Breast epithelium (tissue), 4 donors: ENCODE data around the gene NUBPL. TPM values are rescaled to one million over a fixed set of nuclear protein-coding genes. Genes with fewer than 3 reads are reported as not detected.

Source experiments
- DNase-seq, 2 donors: peaks; one replicate each; pipeline ENCODE4 v3.0.0-alpha.2; 2019; ENCODE audit warnings: low spot score in 2 of 2
- H3K27ac ChIP-seq, 2 donors: fragments of 200-600 bp; sonication (generic) in 1 of 2; one replicate each; pipeline ENCODE4 v1.5.1; 2016 to 2019; ENCODE audit warnings: mild to moderate bottlenecking in 1 of 2
- H3K27me3 ChIP-seq, 2 donors: fragments of 200-600 bp; sonication (generic) in 1 of 2; one replicate each; pipeline versions ENCODE4 v1.5.1 to v1.6.0; 2017 to 2019; ENCODE audit warnings: control low read depth in 1 of 2, mild to moderate bottlenecking in 1 of 2
- H3K36me3 ChIP-seq: fragments of 200-600 bp; one replicate; pipeline ENCODE4 v1.5.1; 2019
- H3K4me1 ChIP-seq, 2 donors: fragments of 200-600 bp; sonication (generic); one replicate each; pipeline ENCODE4 v1.5.1; 2016 to 2019; ENCODE audit warnings: control low read depth in 1 of 2
- H3K4me3 ChIP-seq, 3 donors: fragments of 200-600 bp; sonication (generic); 1 replicate in 2 of 3; 2 replicates in 1 of 3; pipeline ENCODE4 v1.5.1; 2016 to 2019; ENCODE audit warnings: mild to moderate bottlenecking in 3 of 3, moderate library complexity in 2 of 3
- H3K9me3 ChIP-seq, 2 donors: fragments of 200-600 bp; sonication (generic) in 1 of 2; one replicate each; pipeline ENCODE4 v1.5.1; 2016 to 2019; ENCODE audit warnings: control low read depth in 1 of 2
- POLR2A ChIP-seq: fragments of 450-650 bp; IDR thresholded peaks from one replicate; pipeline ENCODE4 v1.6.1; 2016; ENCODE audit warnings: antibody characterized with exemption, mild to moderate bottlenecking, moderate library complexity
- POLR2AphosphoS5 ChIP-seq, 3 donors: sonication (generic); formaldehyde crosslinking; IDR thresholded peaks; one replicate each; pipeline ENCODE4 v1.6.1; 2017; ENCODE audit warnings: antibody characterized with exemption in 3 of 3
- intact Hi-C: fragments of 100-400 bp; cut with DNase I; formaldehyde crosslinking; loops from one replicate; pipeline ENCODE4 v1.15.1; 2023; ENCODE audit warnings: low total_unique reads
- total RNA-seq, 3 donors: library from RNA; depleted of rRNA; stranded (reverse); fragments of >200 nt; gene quantifications; one replicate each; pipeline ENCODE4 v1.1.0, GENCODE V29; 2016
- TF ChIP-seq, protein P1 (sequence below), 3 donors: fragments of 450-650 bp; IDR thresholded peaks; one replicate each; pipeline ENCODE4 v1.5.1; 2016 to 2017; ENCODE audit warnings: antibody characterized with exemption in 3 of 3, mild to moderate bottlenecking in 3 of 3, moderate library complexity in 3 of 3

Gene NUBPL
- total RNA-seq, 3 donors from 2014 or later: 10.9 to 16.2 (median 12.5) TPM

DNA sequence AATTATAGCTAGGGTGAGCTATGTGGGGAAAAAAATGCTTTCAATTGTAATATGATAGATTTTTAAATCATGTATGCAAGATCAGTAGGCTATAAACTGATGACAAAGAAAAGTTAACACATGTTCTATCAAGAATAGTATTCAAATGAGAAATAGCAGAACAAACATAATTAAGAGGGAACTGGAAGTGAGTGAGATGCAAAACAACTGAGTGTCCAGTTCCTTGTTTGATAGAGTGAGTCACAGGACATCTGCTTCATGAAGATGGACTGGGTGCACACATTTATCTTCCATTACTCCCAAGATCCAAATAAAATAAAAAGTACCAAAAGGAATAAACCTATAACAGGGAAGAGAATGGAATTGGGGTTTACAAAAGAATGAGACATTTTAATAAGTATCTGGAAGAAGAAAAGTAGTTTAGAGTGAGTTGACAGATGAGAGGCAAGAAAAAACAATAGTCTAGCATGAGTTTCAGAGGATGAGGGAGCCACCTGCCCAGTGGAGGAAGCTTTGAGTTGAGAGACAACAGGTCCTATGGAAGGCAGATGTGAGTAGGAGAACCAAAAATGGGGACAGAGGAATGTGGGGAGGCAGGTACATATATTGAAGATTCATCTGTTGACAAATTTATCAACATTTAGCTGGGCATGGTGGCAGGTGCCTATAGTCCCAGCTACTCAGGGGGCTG is 337.8 kb downstream of the NUBPL start:
- TF ChIP-seq POLR2A: no peak
- no peak for TF ChIP-seq POLR2AphosphoS5 (IDR thresholded peaks at IDR 0.05)
- TF ChIP-seq, protein P1, sequence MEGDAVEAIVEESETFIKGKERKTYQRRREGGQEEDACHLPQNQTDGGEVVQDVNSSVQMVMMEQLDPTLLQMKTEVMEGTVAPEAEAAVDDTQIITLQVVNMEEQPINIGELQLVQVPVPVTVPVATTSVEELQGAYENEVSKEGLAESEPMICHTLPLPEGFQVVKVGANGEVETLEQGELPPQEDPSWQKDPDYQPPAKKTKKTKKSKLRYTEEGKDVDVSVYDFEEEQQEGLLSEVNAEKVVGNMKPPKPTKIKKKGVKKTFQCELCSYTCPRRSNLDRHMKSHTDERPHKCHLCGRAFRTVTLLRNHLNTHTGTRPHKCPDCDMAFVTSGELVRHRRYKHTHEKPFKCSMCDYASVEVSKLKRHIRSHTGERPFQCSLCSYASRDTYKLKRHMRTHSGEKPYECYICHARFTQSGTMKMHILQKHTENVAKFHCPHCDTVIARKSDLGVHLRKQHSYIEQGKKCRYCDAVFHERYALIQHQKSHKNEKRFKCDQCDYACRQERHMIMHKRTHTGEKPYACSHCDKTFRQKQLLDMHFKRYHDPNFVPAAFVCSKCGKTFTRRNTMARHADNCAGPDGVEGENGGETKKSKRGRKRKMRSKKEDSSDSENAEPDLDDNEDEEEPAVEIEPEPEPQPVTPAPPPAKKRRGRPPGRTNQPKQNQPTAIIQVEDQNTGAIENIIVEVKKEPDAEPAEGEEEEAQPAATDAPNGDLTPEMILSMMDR (IDR thresholded peaks at IDR 0.05): no peak
- H3K9me3 ChIP-seq: no peaks in the 10 kb centered on the region

DNA sequence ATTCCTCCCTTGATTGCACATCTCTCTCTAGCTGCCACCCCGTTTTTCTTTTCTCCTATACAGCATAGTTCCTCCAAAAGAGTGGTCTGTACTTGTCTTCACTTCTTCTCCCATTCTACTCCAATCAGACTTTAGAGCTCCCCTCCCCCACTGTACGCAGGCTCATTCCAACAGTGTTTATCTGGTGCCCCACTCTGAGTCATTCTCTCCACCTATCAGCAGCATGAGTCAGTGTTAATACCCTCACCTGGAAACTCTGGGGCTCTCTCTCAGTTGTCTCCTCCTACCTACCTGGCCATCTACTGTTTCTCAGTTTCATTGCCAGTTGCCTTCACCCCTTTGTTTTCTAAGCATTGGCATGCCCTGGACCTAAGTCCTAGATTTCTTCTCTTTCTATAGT is 340.8 kb downstream of the NUBPL start:
- no peak for DNase-seq
- H3K36me3 ChIP-seq: no peaks in the 10 kb centered on the region
- H3K4me3 ChIP-seq: no peak overlapping the region
- TF ChIP-seq POLR2A: no peak
- TF ChIP-seq, protein P1 (IDR thresholded peaks at IDR 0.05): no peak
- TF ChIP-seq POLR2AphosphoS5 (IDR thresholded peaks at IDR 0.05): no peak
- no peaks in the 10 kb centered on the region for H3K4me1 ChIP-seq
- no peak overlapping the region for H3K27ac ChIP-seq
- intact Hi-C loops: no loop called here
- no peaks in the 10 kb centered on the region for H3K9me3 ChIP-seq
- H3K27me3 ChIP-seq: no peaks in the 10 kb centered on the region

More for the DNA sequence above, 337.8 kb downstream of the NUBPL start:
- no peak overlapping the region for H3K4me3 ChIP-seq
- H3K27ac ChIP-seq: no peak overlapping the region
- intact Hi-C loops: no loop called here
- no peaks in the 10 kb centered on the region for H3K27me3 ChIP-seq
- no peaks in the 10 kb centered on the region for H3K4me1 ChIP-seq
- no peaks in the 10 kb centered on the region for H3K36me3 ChIP-seq
- no peak for DNase-seq

DNA sequence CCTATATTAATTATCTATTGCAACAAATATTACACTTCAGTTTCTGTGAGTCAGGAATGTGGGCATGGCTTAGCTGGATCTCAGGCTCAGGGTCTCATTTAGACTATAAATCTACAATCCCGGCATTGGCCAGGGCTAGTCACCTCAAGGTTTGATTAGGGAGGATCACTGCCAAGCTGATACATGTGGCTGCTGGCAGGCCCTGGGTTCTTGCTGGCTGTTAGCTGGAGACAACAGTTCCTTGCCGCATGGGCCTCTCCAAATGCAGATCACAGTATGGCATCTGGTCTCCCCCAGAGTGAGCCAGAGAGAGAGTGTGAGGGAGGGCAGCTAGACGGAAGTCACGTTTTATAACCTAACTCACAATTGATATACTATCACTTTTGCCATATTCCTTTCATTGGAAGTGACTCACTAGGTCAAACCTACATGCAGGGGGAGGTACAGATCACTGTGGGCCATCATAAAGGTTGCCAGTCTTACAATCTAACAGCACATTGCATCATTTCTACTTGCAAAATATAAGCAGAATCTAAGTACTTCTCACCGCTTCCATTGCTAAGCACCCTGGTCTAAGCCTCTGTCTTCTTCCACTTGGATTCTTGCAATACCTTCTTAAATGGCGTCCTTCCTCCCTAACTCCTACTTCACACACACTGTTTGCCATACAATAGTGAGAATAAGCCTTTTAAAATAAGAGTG is 341.9 kb downstream of the NUBPL start:
- no peaks in the 10 kb centered on the region for H3K4me1 ChIP-seq
- H3K4me3 ChIP-seq: no peak overlapping the region
- no peak for TF ChIP-seq POLR2A
- TF ChIP-seq, protein P1 (IDR thresholded peaks at IDR 0.05): no peak
- no peak for TF ChIP-seq POLR2AphosphoS5 (IDR thresholded peaks at IDR 0.05)
- H3K9me3 ChIP-seq: no peaks in the 10 kb centered on the region
- no peak overlapping the region for H3K27ac ChIP-seq
- H3K36me3 ChIP-seq: no peaks in the 10 kb centered on the region
- intact Hi-C loops: no loop called here
- no peak for DNase-seq
- H3K27me3 ChIP-seq: no peaks in the 10 kb centered on the region

DNA sequence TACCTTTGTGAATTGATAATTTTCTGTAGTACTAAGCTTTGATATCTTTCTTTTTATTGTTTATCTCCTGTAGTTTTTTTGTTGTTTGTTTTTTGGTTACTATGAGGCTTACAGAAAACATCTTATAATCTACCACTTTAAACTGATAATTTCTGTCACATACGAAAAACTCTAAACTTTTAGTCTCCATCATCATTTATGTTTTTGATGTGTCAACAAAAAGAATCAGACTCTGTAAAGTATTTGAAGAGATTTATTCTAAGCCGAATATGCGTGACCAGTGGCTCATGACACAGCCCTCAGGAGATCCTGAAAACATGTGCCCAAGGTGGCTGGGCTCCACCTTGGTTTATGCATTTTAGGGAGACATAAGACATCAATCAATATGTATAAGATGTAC is 348.8 kb downstream of the NUBPL start:
- TF ChIP-seq POLR2AphosphoS5 (IDR thresholded peaks at IDR 0.05) (no peak), POLR2A (no peak)
- TF ChIP-seq, protein P1 (IDR thresholded peaks at IDR 0.05): no peak
- no peak for DNase-seq

More for the DNA sequence above, 348.8 kb downstream of the NUBPL start:
- peaks cover 7 to 20% of the 10 kb centered on the region in 2 donors for H3K9me3 ChIP-seq
- H3K4me3 ChIP-seq: no peak overlapping the region
- intact Hi-C loops: no loop called here
- H3K4me1 ChIP-seq: no peaks in the 10 kb centered on the region
- no peak overlapping the region for H3K27ac ChIP-seq
- no peaks in the 10 kb centered on the region for H3K27me3 ChIP-seq
- no peaks in the 10 kb centered on the region for H3K36me3 ChIP-seq

Other genes starting within 250 kb of the NUBPL start
- gene HEATR5A, start 140.9 kb upstream of the NUBPL start, total RNA-seq: 10 to 100 TPM; 24.6 to 43.9 (median 34.7) TPM
- 10 to 100 TPM; 31.5 to 40.0 (median 39.4) TPM for gene DTD2, start 103.9 kb upstream of the NUBPL start, total RNA-seq
- gene GPR33, start 73.4 kb upstream of the NUBPL start, total RNA-seq: not detected